ENCODE data around the gene PLBD1.
A peak's percentile ranks its signal among the peaks of the same experiment; 100 is the strongest.

PLBD1 gene

DNA sequence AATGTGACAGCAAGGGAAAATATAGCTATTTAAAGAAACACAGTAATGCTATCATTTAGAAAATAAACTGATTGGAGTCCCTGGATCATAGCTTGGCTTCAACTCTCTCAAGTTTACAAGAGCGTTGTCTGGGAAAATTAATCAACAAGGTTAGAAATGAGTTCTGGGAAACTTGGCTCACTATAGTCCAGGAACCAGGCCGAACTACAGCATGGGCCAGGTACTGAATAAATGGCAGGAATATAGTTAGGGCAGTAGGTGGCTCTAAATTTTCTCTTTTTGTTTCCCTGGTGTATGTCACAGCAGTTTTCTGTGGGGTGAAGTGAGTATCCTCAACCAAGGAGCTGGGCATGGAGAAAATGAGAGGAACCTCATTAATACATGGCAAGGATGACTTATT lies 72.4 kb downstream of the PLBD1 start:
- no peak for DNase-seq

GRCh38 chr12:14482886-14483285 lies 84.8 kb downstream of the PLBD1 start:
- DNase-seq = no peak

DNA sequence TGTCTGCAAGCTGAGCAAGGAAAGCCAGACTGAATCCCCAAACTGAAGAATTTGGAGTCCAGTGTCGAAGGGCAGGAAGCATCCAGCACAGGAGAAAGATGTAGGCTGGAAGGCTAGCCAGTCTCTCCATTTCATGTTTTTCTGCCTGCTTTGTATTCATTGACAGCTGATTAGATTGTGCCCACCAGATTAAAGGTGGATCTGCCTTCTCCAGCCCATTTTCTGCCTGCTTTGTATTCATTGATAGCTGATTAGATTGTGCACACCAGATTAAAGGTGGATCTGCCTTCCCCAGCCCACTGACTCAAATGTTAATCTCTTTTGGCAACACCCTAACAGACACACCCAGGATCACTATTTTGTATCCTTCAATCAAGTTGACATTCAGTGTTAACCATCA lies 85.3 kb downstream of the PLBD1 start:
- DNase-seq = no peak

DNA sequence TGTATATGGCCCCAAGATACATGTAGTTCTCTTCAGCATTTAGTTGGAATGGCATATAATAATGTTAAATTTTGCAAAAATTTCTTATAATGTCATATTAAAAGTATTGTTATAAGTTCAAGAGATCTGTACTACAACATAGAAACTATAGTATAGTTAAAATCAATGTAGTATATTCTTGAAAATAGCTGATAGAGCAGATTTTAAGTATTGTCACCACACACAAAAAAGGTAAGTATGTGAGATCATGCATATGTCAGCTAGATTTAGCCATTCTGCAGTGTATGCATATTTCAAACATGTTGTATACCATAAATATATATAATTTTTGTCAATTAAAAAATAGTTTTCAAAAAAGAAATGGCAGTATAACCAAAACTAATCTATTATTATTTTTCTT lies 86.5 kb downstream of the PLBD1 start:
- no peak for DNase-seq

GRCh38 chr12:14479004-14479403 lies 88.7 kb downstream of the PLBD1 start:
- DNase-seq = no peak

- DNase-seq = peak in 1 of 2 donors; percentile 15
These were observed 93.9 kb downstream of the PLBD1 start for GRCh38 chr12:14473707-14474287.

DNA sequence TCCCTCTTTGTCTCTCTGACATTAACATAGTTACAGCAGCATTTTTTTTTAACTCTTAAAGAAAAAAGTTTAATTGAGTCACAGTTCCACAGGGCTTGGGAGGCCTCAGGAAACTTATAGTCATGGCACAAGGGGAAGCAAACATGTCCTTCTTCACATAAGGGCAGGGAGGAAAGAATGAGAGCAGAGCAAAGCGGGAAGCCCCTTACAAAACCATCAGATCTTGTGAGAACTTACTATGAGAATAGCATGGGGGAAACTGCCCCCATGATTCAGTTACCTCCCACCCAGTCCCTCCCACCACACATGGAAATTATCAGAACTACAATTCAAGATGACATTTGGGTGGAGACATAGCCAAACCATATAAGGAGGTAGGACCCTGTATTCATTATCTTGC lies 96.2 kb downstream of the PLBD1 start:
- no peak for DNase-seq

DNA sequence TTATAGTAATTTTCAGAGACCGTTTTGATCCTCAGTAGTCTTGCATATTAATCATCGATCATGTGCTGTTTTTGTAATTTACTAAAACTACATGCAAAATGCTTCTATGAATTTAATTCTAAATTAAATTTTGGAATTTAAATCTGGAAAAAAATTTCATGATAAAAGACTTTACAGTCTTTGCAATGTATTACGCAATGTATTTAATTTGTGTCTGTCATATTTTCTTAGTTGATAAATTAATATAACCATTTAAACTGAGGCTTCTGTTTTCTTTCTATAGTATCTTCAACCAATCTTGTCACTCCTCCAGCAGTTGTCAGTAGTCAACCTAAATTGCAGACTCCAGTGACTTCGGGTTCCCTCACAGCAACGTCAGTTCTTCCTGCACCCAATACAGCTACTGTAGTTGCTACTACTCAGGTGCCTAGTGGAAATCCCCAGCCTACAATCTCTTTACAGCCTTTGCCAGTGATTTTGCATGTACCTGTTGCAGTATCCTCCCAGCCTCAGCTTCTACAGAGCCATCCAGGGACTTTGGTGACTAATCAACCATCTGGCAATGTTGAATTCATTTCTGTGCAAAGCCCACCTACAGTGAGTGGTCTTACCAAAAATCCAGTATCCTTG lies 107.4 kb downstream of the PLBD1 start:
- DNase-seq = no peak

DNA sequence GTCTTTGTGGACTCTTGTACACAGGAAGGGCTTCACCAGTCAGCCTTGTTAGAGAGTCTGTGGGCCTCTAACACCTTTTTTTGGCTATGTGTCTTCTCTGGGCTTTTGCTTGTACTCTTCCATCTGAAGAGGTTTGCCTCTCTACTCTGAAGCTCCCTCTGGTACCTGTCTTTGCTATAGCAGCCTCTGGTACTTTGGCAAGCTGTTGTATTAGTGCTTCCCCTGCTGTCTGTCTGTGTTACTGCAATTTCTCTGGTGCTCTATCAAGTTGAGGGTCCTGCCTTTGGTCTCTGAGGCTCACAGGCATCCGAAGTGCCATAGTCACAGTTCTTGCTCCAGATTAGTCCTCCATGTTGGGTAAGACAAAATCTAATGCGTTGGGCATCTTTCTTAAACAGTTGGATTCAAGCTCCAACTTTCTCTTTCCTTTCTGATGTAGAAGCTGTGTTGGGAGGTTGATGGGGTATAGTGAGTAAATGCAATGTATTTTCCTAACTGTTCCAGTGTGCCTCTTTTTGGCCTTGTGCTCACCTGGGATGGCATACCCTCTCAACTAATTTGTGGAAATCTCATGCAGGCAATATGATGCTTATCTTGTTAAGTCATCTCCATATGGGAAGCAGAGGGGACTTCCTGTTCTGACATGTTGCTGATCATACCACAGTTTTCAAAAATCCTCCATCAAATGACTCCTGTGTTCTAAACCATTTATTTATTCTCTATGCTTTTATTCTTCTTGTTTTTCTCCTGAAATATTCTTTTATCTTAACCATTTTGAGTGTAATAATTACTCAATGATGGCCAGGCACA lies 113.4 kb downstream of the PLBD1 start:
- peak; percentile 34 to 35 for DNase-seq

All from inflammatory macrophage treated with lipopolysaccharide for 1 hour (primary cell).